ENCODE results near the gene C8B. TPM values are rescaled to one million over a fixed set of nuclear protein-coding genes. Genes with fewer than 3 reads are reported as not detected.

The C8B gene
- total and polyA plus RNA-seq, 3 donors from 2014 or later, result 0.25 to 0.59 (median 0.39) TPM

GRCh38 chr1:56915960-56916359 is 49.9 kb downstream of the C8B start:
- H3K4me1 ChIP-seq, result no peaks in the 10 kb centered on the region
- no peaks in the 10 kb centered on the region for H3K9me3 ChIP-seq
- TF ChIP-seq CTCF (IDR thresholded peaks at IDR 0.05), result no peak
- TF ChIP-seq POLR2A (IDR thresholded peaks at IDR 0.05), result no peak
- H3K27me3 ChIP-seq, result no peaks in the 10 kb centered on the region
- DNase-seq, result no peak
- H3K27ac ChIP-seq, result no peak overlapping the region
- no peaks in the 10 kb centered on the region for H3K36me3 ChIP-seq (ENCODE audit: low read depth, missing control alignments)
- intact Hi-C loops (cut with DNase I; ENCODE audit: low total_unique reads), result no loop called here
- WGBS, 2 donors, result 79 to 81% methylated on average over 3 to 4 of the region's 4 CpGs
- no peak overlapping the region for H3K4me3 ChIP-seq

GRCh38 chr1:56912325-56912724 is 53.5 kb downstream of the C8B start:
- intact Hi-C loops (cut with DNase I; ENCODE audit: low total_unique reads), result no loop called here
- TF ChIP-seq CTCF (IDR thresholded peaks at IDR 0.05) (no peak), POLR2A (IDR thresholded peaks at IDR 0.05) (no peak)
- Histone ChIP-seq H3K27me3 (no peaks in the 10 kb centered on the region), H3K9me3 (no peaks in the 10 kb centered on the region), H3K36me3 (ENCODE audit: low read depth, missing control alignments) (no peaks in the 10 kb centered on the region), H3K27ac (no peak overlapping the region), H3K4me1 (no peaks in the 10 kb centered on the region), H3K4me3 (no peak overlapping the region)
- DNase-seq, result no peak
- 92 to 93% methylated on average over 3 to 12 of the region's 12 CpGs for WGBS, 2 donors

GRCh38 chr1:56911098-56911938 is 54.5 kb downstream of the C8B start:
- WGBS, 2 donors, result 86 to 88% methylated on average over 7 of the region's 7 CpGs
- TF ChIP-seq CTCF (IDR thresholded peaks at IDR 0.05) (no peak), POLR2A (IDR thresholded peaks at IDR 0.05) (no peak)
- H3K9me3 ChIP-seq, result no peaks in the 10 kb centered on the region
- H3K27me3 ChIP-seq, result no peaks in the 10 kb centered on the region
- DNase-seq, result no peak
- no peak overlapping the region for H3K4me3 ChIP-seq
- intact Hi-C loops (cut with DNase I; ENCODE audit: low total_unique reads), result no loop called here
- no peaks in the 10 kb centered on the region for H3K4me1 ChIP-seq
- H3K27ac ChIP-seq, result no peak overlapping the region
- no peaks in the 10 kb centered on the region for H3K36me3 ChIP-seq (ENCODE audit: low read depth, missing control alignments)

GRCh38 chr1:56910441-56910985 is 55.3 kb downstream of the C8B start:
- intact Hi-C loops (cut with DNase I; ENCODE audit: low total_unique reads), result no loop called here
- DNase-seq, result no peak
- H3K27me3 ChIP-seq, result no peaks in the 10 kb centered on the region
- H3K36me3 ChIP-seq (ENCODE audit: low read depth, missing control alignments), result no peaks in the 10 kb centered on the region
- 86 to 100% methylated on average over 4 of the region's 4 CpGs for WGBS, 2 donors
- H3K9me3 ChIP-seq, result no peaks in the 10 kb centered on the region
- H3K27ac ChIP-seq, result no peak overlapping the region
- H3K4me1 ChIP-seq, result no peaks in the 10 kb centered on the region
- TF ChIP-seq CTCF (IDR thresholded peaks at IDR 0.05) (no peak), POLR2A (IDR thresholded peaks at IDR 0.05) (no peak)
- no peak overlapping the region for H3K4me3 ChIP-seq

Measured in testis (tissue), 3 donors.